Endothelial cell (in vitro differentiated cells): ENCODE measurements around the gene HRH2. TPM values are rescaled to one million over a fixed set of nuclear protein-coding genes. Genes with fewer than 3 reads are reported as not detected.

Experiments
- DNase-seq: peaks from one replicate; pipeline ENCODE4 v3.0.0; 2021; ENCODE audit warnings: low spot score
- H3K27ac Mint-ChIP-seq: one replicate; pipeline ENCODE4 v1.8.0; 2021; ENCODE audit warnings: mixed read lengths, inconsistent platforms; ENCODE audit not compliant: unreplicated experiment
- H3K27me3 Mint-ChIP-seq: one replicate; pipeline ENCODE4 v1.8.0; 2021; ENCODE audit warnings: mild to moderate bottlenecking, moderate library complexity, mixed read lengths, inconsistent platforms; ENCODE audit not compliant: unreplicated experiment
- H3K36me3 Mint-ChIP-seq: one replicate; pipeline ENCODE4 v1.8.0; 2021; ENCODE audit warnings: mild to moderate bottlenecking, low read depth, mixed read lengths, inconsistent platforms; ENCODE audit not compliant: unreplicated experiment
- H3K4me1 Mint-ChIP-seq: one replicate; pipeline ENCODE4 v1.8.0; 2021; ENCODE audit warnings: mild to moderate bottlenecking, mixed read lengths, inconsistent platforms; ENCODE audit not compliant: unreplicated experiment
- H3K4me3 Mint-ChIP-seq: one replicate; pipeline ENCODE4 v1.8.0; 2021; ENCODE audit warnings: mild to moderate bottlenecking, mixed read lengths, inconsistent platforms; ENCODE audit not compliant: unreplicated experiment
- H3K9me3 Mint-ChIP-seq: one replicate; pipeline ENCODE4 v1.8.0; 2021; ENCODE audit warnings: mixed read lengths, inconsistent platforms; ENCODE audit not compliant: unreplicated experiment
- total RNA-seq: library from RNA; stranded (reverse); fragmentation: NEBNext Ultra II Directional; extraction: Animal tissue kit (Norgen Biotek cat#: 25700); gene quantifications from one replicate; pipeline ENCODE4 v1.2.1, GENCODE V29; 2021; ENCODE audit not compliant: unreplicated experiment
- TF ChIP-seq, protein P1 (sequence below): fragments of 200-600 bp; sonication (generic); IDR thresholded peaks from one replicate; pipeline ENCODE4 v1.5.0; 2021; ENCODE audit warnings: antibody characterized with exemption; ENCODE audit not compliant: unreplicated experiment

The HRH2 gene
- total RNA-seq, 1 donor from 2014 or later = 0.41 TPM

DNA sequence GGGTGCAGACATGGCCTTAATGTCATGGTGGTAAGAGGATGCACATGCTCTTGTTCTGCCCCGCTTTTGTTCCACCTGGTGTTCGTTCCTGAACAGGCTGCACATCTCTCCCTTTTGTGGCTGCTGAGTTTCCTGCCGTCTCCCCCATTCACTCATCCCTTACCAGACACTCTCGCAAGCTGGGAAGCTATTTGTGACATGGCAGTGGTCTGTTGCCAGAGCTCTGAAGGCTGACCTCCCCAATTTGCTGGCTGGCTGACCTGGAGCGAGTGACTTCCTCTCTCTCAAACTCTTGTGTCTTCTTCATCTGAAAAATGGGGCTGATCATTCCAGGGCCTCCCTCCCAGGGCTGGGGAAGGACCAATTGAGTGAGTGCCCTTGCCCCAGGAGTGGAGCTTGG, 35.9 kb downstream of the HRH2 start:
- H3K27me3 Mint-ChIP-seq = peaks cover 15% of the 10 kb centered on the region
- TF ChIP-seq, protein P1, sequence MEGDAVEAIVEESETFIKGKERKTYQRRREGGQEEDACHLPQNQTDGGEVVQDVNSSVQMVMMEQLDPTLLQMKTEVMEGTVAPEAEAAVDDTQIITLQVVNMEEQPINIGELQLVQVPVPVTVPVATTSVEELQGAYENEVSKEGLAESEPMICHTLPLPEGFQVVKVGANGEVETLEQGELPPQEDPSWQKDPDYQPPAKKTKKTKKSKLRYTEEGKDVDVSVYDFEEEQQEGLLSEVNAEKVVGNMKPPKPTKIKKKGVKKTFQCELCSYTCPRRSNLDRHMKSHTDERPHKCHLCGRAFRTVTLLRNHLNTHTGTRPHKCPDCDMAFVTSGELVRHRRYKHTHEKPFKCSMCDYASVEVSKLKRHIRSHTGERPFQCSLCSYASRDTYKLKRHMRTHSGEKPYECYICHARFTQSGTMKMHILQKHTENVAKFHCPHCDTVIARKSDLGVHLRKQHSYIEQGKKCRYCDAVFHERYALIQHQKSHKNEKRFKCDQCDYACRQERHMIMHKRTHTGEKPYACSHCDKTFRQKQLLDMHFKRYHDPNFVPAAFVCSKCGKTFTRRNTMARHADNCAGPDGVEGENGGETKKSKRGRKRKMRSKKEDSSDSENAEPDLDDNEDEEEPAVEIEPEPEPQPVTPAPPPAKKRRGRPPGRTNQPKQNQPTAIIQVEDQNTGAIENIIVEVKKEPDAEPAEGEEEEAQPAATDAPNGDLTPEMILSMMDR = no peak
- DNase-seq = no peak
- no peaks in the 10 kb centered on the region for H3K9me3 Mint-ChIP-seq
- no peak overlapping the region for H3K27ac Mint-ChIP-seq
- H3K36me3 Mint-ChIP-seq = no peaks in the 10 kb centered on the region
- H3K4me3 Mint-ChIP-seq = no peak overlapping the region
- peaks cover 12% of the 10 kb centered on the region for H3K4me1 Mint-ChIP-seq

DNA sequence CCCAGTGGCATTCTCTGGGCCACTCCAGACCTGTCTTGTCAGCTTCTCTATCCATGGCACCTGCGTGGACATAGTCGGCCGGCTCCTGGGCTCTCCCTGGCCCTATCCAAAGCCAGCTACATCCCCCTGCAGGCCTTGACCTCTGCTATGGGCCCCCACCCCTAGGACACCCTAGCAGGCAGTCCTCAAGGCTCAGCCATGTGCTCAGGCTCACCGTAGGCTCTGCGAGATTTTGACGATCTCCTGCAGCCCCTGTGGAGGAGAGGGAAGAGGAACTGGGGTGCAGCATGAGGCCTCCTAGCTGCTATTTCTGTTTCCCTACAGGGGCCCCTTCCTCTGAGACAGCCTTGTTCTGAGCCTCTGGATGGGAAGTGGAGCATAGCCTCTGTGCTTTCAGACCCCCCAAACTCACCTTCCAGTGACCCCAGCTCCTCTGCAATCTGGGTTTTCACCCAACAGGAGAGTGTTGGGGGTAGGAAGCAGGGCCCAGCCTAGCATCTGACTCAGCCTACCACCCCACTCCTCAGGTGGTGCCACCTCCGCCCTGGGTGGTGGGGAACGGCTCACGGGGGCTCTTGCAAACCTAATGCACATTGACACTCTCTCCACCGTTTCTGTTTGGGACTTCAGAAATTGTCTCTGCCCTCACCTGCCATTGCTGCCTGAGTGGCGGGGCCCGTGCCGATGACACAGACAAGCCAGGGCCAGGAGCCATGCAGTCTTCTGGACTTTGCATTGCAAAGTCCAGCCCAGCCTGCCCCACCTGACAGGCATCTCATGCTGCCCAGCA, 36.7 kb downstream of the HRH2 start:
- no peak overlapping the region for H3K27ac Mint-ChIP-seq
- peaks cover 12% of the 10 kb centered on the region for H3K4me1 Mint-ChIP-seq
- H3K27me3 Mint-ChIP-seq = peaks cover 17% of the 10 kb centered on the region
- H3K4me3 Mint-ChIP-seq = no peak overlapping the region
- no peaks in the 10 kb centered on the region for H3K9me3 Mint-ChIP-seq
- TF ChIP-seq, protein P1 = no peak
- DNase-seq = no peak
- H3K36me3 Mint-ChIP-seq = no peaks in the 10 kb centered on the region

DNA sequence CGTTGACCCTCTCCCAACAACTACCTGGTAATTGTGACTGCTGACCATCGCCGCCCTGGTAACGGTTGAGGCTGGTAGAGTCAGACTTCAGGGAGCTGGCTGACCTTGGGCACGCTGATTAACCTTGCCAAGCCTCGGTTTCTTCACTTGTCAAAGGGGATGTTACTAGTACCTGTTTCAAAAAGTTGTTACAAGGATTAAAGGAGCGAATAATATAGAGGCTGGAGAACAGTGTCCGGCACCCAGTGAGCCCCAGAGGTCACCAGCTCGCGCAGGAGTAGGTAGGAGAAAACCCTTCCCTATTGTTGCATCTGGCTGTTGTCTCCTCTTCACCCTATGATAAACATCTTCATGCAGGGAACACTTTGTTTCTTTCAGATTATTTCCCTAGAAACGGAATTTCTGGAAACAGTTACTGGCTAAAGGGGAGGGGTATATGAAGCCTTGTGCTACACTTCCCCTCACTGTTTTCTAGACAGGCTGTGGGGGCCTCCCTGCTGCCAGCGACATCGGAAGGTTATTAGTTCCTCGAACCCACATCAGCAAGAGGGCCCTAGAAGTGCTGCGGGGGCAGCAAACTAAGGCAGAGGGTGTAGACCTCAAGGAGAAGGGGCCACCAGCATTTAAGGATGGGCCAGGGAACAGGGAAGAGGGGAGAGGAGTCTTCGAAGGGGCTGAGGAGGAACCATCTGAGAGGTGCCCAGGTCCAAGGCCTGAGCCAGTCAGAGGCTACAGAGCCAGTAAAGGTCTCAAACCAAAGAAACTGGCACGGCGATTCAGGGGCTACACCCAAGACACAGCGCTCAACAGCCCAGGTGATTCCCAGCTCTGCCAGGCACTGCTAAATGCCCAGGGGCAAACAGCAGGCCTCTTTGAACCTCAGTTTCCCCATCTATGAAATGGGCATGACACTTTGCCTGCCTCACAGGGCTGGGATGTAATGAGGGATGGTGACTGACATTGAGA, 37.6 kb downstream of the HRH2 start:
- peaks cover 12% of the 10 kb centered on the region for H3K4me1 Mint-ChIP-seq
- TF ChIP-seq, protein P1 = no peak
- H3K9me3 Mint-ChIP-seq = no peaks in the 10 kb centered on the region
- H3K4me3 Mint-ChIP-seq = no peak overlapping the region
- no peak for DNase-seq
- H3K27ac Mint-ChIP-seq = peak overlapping the region; percentile 13
- H3K27me3 Mint-ChIP-seq = peaks cover 13% of the 10 kb centered on the region
- H3K36me3 Mint-ChIP-seq = no peaks in the 10 kb centered on the region

DNA sequence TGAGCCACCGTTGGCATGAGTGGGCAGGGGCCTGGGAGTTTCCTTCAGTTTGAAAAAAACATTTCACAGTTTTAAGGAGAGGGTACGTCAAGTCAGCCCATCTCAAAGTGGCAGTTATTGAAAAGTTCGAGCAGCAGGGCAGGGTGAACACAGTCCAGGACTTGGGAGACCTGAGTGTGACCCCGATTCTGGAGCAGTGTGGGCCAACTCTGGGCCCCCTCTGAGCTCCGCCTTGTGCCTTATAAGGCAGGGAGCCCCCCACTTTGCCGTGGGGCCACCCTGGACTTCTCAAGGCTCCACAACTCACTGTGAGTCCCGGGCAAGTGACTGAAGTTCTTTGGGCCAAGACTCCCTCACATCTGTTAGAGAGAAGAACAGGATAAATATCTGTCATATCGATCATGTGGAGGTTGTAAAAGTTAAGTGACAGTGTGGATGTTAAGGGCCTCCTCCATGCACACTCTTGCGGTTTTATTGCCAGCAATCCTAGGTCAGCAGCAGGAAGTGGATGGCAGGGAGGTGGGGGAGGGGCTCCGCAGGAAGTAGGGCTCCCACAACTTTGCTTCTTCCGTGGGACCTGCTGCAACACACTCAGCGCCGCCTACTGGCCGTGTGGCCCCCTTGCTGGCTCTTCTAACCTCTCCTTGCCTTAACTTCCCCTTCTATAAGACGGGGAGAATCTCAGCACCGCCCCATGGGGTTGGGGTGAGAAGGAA, 38.4 kb downstream of the HRH2 start:
- H3K27me3 Mint-ChIP-seq = peaks cover 10% of the 10 kb centered on the region
- no peak overlapping the region for H3K4me3 Mint-ChIP-seq
- peaks cover 12% of the 10 kb centered on the region for H3K4me1 Mint-ChIP-seq
- no peak overlapping the region for H3K27ac Mint-ChIP-seq
- H3K36me3 Mint-ChIP-seq = no peaks in the 10 kb centered on the region
- TF ChIP-seq, protein P1 = peak; percentile 50
- no peaks in the 10 kb centered on the region for H3K9me3 Mint-ChIP-seq
- peak; percentile 70 for DNase-seq
